Activated T-cell treated with anti-CD3 and anti-CD28 coated beads for 48 hours (primary cell): ENCODE results near the gene CENPB.

ENCODE experiments used
- DNase-seq: peaks from one replicate; pipeline ENCODE4 v3.0.0-alpha.2; 2020; ENCODE audit warnings: low read depth

The CENPB gene

GRCh38 chr20:3766422-3767109 is 20.0 kb downstream of the CENPB start:
- no peak for DNase-seq

GRCh38 chr20:3765171-3765882 is 21.2 kb downstream of the CENPB start:
- no peak for DNase-seq

GRCh38 chr20:3764659-3765058 is 21.9 kb downstream of the CENPB start:
- no peak for DNase-seq

- DNase-seq, result no peak
These were observed 22.6 kb downstream of the CENPB start for GRCh38 chr20:3763671-3764601.

GRCh38 chr20:3760655-3761348 is 25.7 kb downstream of the CENPB start:
- DNase-seq, result no peak

GRCh38 chr20:3759884-3760283 is 26.7 kb downstream of the CENPB start:
- DNase-seq, result no peak

- DNase-seq, result no peak
These were observed 27.2 kb downstream of the CENPB start for GRCh38 chr20:3759316-3759823.

- DNase-seq, result no peak
These were observed 28.0 kb downstream of the CENPB start for GRCh38 chr20:3758566-3758965.

GRCh38 chr20:3757268-3757667 is 29.3 kb downstream of the CENPB start:
- no peak for DNase-seq

- DNase-seq, result no peak
These were observed 30.6 kb downstream of the CENPB start for GRCh38 chr20:3755814-3756480.

GRCh38 chr20:3755269-3755668 is 31.3 kb downstream of the CENPB start:
- no peak for DNase-seq

GRCh38 chr20:3754276-3754630 is 32.3 kb downstream of the CENPB start:
- DNase-seq, result no peak

- no peak for DNase-seq
These were observed 32.9 kb downstream of the CENPB start for GRCh38 chr20:3753501-3754275.

GRCh38 chr20:3753098-3753497 is 33.4 kb downstream of the CENPB start:
- peak; percentile 36 for DNase-seq

- no peak for DNase-seq
These were observed 34.2 kb downstream of the CENPB start for GRCh38 chr20:3752386-3752759.

GRCh38 chr20:3751675-3752385 is 34.7 kb downstream of the CENPB start:
- peak; percentile 58 for DNase-seq

- no peak for DNase-seq
These were observed 35.2 kb downstream of the CENPB start for GRCh38 chr20:3751305-3751674.

GRCh38 chr20:3749689-3750531 is 36.6 kb downstream of the CENPB start:
- peak; percentile 55 for DNase-seq

GRCh38 chr20:3749087-3749688 is 37.4 kb downstream of the CENPB start:
- no peak for DNase-seq
